ENCODE data around the gene SH2D2A.
A peak's percentile ranks its signal among the peaks of the same experiment; 100 is the strongest.
"Not testable (repeated sequence)": the region's sequence is repeated elsewhere in the genome, so short reads cannot be mapped to it uniquely, and the experiment has no call there.

SH2D2A gene

GRCh38 chr1:156767101-156767878 is 49.4 kb downstream of the SH2D2A start, which contains the start of gene PRCC:
TSS of gene PRCC (plus strand) at chr1:156767535. CDS start at chr1:156767772, 237 bp downstream.
- DNase-seq: peak; percentile 97

- DNase-seq: no peak
These were observed 50.1 kb downstream of the SH2D2A start for GRCh38 chr1:156766298-156767100.

GRCh38 chr1:156765666-156766065 is 51.0 kb downstream of the SH2D2A start:
- DNase-seq: no peak

GRCh38 chr1:156765136-156765535 is 51.5 kb downstream of the SH2D2A start:
- not testable (repeated sequence) for DNase-seq

GRCh38 chr1:156760796-156761104 is 55.9 kb downstream of the SH2D2A start:
- no peak for DNase-seq

- no peak for DNase-seq
These were observed 56.4 kb downstream of the SH2D2A start for GRCh38 chr1:156760092-156760795.

GRCh38 chr1:156757572-156758253 is 58.9 kb downstream of the SH2D2A start:
- not testable (repeated sequence) for DNase-seq

GRCh38 chr1:156756355-156756754 is 60.3 kb downstream of the SH2D2A start:
- DNase-seq: no peak

Measured in NCI-H1436 (cell line).